GM12874 (cell line): ENCODE results near the gene STK39.

Experiments used
- TF ChIP-seq, protein P1 (sequence below): IDR thresholded peaks from 2 replicates; pipeline ENCODE4 v1.5.1; 2011; ENCODE audit warnings: low read depth, mild to moderate bottlenecking, control low read depth, low read length, moderate library complexity; ENCODE audit not compliant: insufficient read depth

The STK39 gene

DNA sequence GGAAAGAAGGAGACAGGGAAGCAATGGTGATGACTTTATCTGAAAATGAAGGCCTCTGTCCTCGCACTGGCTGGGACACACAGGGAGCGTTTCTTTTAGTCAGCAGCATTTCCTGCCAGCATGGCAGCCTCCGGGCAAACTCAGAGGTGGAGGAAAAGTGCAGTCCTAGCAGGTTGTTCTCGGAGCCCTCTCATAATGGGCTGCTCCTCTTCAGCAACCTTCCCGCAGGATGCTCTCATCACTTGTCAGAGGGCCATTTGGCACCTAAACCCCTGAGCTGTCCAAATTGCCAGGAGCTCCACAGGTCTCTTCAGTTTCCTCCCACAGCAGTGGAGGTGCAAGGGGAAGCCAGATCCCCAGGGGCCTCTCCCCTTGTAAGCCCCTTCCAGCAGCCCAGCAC lies 6.2 kb downstream of the STK39 start:
- TF ChIP-seq, protein P1, sequence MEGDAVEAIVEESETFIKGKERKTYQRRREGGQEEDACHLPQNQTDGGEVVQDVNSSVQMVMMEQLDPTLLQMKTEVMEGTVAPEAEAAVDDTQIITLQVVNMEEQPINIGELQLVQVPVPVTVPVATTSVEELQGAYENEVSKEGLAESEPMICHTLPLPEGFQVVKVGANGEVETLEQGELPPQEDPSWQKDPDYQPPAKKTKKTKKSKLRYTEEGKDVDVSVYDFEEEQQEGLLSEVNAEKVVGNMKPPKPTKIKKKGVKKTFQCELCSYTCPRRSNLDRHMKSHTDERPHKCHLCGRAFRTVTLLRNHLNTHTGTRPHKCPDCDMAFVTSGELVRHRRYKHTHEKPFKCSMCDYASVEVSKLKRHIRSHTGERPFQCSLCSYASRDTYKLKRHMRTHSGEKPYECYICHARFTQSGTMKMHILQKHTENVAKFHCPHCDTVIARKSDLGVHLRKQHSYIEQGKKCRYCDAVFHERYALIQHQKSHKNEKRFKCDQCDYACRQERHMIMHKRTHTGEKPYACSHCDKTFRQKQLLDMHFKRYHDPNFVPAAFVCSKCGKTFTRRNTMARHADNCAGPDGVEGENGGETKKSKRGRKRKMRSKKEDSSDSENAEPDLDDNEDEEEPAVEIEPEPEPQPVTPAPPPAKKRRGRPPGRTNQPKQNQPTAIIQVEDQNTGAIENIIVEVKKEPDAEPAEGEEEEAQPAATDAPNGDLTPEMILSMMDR, result no peak

DNA sequence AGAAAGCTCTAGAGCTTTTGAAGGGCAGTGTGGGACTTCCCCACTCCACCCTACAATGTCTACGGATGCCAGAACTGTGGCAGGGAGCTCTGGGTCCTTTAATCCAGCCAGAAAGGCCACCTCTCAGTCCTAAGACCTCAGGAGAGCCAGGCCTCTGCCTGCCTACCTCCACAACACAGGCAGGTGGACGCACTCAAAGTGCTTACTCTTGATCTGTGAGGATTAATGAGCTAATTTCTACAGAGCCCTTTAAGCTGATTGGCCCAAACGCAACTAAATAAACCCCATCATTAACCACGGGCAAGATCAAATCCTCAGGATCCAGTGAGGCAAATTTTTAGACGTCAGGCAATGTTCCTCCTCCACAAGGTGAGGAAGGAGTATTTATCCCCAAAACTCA lies 8.1 kb downstream of the STK39 start:
- TF ChIP-seq, protein P1, result no peak

DNA sequence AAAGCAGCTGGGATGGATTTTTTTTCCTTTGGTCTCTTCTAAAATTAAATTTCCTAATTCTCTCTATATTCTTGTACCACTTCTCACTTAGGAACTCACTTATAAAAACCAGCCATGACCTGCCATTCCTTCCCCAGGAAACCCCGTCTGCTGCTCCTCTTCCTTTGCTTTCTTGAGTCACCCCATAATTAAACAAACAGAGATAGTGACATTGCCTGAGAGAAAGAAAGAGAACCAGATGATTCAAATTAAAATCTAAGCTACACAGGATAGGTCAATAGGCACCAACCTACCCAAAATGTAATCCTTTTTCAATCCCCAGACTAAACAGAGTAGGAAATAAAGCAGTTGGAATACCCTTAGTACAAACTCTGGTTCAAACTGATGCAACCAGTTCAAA lies 9.7 kb downstream of the STK39 start:
- TF ChIP-seq, protein P1, result no peak

DNA sequence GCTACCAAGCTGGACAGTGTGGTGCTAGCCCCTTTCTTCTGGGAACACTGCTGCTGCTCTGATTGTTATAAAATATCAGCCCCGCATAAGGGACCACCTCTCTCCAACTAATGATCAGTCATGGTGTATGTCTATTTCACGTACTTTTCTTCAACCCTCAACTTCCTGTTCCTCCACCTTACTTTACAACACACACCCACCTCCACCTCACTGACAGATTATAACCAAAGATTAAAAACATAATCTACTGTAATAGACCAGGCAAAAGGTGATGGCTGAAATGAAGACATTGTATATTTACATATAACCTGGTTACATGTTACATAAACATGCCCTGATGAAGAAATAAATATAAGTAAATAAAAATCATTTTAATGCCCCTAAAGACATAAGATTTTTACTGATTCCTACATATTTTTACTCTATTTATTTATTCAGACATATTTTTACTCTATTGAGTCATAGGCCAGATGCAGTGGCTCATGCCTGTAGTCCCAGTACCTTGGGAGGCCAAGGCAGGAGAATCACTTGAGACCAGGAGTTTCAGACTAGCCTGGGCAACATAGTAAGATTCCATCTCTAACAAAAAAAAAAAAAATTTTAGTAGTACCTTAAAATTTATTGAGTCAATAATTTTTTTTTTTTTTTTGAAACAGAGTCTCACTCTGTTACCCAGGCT lies 12.8 kb downstream of the STK39 start:
- TF ChIP-seq, protein P1, result no peak

DNA sequence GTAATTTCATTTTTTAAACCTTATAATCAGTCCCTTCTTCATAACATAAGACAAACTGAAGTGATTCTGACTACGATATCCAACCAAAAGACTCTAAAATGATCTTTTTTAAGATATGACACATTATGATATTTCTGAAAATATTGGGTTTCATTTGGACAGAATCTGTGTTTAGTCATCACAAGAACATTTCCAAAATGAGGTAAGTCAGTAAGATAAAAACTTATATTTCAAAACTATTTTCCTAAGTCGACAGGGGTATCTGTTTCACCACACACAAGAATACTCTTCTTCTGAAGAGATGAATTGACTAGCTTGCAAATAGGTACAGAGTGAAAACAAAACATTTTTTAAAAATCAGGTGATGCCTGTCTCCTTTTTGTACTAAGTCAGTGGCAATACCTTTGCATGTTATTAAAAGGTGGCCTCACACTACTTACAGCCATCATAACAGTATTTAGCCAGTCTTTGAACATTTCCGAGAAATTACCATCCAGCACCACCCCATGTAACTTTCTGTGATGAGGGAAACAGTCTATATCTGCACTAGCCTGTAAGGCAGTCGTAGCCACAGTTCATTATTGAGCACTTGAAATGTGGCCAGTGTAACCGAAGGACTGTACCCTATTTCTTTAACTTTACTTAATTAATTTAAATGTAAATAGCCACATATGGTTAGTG lies 13.5 kb downstream of the STK39 start:
- TF ChIP-seq, protein P1, result no peak

DNA sequence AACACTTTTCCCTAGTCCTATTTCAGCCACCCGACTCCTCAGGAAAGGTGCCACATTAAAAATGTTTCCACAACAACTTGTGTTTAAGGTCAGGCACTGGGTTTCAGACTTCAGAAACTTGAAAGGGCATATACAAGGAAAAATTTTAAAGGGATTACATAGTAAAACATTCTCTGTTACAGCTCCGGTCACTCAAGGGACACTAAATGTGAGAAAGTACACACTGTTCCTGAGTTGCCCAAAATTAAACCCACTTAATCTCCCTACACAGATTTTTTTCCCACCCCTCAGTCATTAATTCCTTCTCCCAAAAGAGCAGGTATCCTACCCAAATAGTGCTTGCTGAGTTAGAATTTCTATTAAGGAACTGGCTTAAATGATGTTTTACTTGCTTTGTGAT lies 14.2 kb downstream of the STK39 start:
- TF ChIP-seq, protein P1, result no peak

DNA sequence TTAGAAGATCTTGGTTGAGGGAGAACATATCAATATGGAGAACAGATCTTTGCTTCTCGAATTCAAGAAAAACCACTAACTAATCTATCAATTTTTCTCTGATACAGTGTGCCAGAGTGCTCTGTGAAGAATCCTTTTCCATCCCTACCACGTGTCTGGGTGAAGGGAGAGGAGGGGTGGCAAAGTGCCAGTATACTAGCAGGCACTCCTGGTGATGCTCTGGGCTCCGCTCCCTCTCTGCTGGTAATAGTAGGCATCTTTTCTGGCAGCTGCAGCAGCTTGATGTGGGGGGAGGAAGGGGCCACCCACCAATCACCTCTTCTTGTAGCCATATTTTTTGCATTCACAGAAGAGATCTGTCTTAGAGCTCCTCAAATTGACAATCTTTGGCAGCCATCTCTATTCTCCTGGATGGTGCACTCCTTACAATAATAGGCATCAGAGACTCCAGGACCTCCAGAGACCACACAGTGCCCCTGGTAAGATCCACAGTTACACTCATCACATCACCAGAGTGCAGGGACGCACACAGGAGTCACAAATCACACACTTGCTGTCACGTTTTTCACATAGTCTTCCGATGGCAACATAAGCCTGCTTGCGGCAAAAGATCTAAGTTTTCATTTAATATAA lies 15.7 kb downstream of the STK39 start:
- TF ChIP-seq, protein P1, result no peak
